T-helper 1 cell treated with Interleukin-12 subunit alpha and Interleukin-12 subunit beta and Interleukin-4 antibody, amounts not matched to agents 30 ng/mL and 1 ng/mL, for 36 hours (primary cell): ENCODE data around the gene GDAP2. TPM values are rescaled to one million over a fixed set of nuclear protein-coding genes. Genes with fewer than 3 reads are reported as not detected.

Source experiments
- intact Hi-C: fragments of 100-400 bp; cut with micrococcal nuclease; formaldehyde crosslinking; loops from one replicate; pipeline ENCODE4 v1.15.1; 2024
- total RNA-seq: library from RNA; stranded (reverse); gene quantifications from 2 replicates; pipeline ENCODE4 v1.2.3, GENCODE V29; 2022

The GDAP2 gene
- total RNA-seq, 1 donor from 2014 or later = 26.2 TPM

GRCh38 chr1:117814856-117815797, 114.3 kb downstream of the GDAP2 start:
- intact Hi-C loops = no loop called here

Other genes starting within 250 kb of the GDAP2 start
- gene WDR3, start 118 bp upstream of the GDAP2 start, total RNA-seq = 33.4 and 34.6 TPM in 2 replicates